HG03565 (cell line): ENCODE results near the gene ZDHHC3.
"Not testable (repeated sequence)": the region's sequence is repeated elsewhere in the genome, so short reads cannot be mapped to it uniquely, and the experiment has no call there.

Experiments
- ATAC-seq: cut with Tn5 transposase; IDR thresholded peaks from one replicate; pipeline ENCODE4 v1.9.1; 2021; ENCODE audit warnings: mild to moderate bottlenecking, moderate library complexity; ENCODE audit not compliant: unreplicated experiment

ZDHHC3 gene

DNA sequence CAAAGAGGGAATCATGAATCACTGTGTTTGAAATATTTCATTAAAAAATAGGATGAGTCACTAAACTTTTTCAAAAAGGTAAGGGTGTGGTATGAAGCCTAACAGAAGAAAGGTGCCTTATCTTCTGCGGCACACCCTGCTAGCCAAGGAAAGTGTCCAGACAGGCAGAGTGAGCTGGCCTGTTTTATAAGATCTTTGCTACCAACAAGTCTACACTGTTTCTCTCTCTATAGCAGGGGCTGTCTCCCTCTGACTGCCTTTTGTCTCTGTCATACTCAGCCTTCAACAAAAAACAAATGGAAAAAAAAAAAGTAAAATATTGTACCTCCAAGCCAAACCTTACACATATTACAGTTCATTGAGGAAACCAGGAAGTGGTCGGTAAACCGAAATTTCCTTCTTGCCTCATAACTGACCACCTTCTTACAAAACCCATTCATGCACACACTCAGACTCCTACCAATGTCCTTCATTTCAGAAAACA, 9.1 kb downstream of the ZDHHC3 start:
- ATAC-seq = no peak

DNA sequence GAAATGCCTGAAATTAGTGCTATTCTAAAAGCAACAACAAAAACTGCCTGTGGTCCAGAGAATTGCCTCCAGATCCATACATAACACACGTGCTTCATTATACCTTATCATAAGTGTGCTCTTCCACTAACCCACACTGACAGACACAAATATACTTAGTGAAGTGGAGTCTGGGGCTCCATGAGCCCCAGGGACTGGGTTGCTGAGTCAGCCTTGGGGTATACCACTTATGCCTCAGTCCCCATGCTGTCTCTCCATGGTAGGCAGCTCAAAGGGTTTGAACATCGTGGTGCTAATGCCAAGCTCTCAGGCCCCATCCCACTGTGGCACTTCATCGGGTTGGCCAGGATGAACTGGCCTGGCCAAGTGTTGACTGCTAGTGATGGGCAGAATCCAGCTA, 10.8 kb downstream of the ZDHHC3 start:
- ATAC-seq = no peak

DNA sequence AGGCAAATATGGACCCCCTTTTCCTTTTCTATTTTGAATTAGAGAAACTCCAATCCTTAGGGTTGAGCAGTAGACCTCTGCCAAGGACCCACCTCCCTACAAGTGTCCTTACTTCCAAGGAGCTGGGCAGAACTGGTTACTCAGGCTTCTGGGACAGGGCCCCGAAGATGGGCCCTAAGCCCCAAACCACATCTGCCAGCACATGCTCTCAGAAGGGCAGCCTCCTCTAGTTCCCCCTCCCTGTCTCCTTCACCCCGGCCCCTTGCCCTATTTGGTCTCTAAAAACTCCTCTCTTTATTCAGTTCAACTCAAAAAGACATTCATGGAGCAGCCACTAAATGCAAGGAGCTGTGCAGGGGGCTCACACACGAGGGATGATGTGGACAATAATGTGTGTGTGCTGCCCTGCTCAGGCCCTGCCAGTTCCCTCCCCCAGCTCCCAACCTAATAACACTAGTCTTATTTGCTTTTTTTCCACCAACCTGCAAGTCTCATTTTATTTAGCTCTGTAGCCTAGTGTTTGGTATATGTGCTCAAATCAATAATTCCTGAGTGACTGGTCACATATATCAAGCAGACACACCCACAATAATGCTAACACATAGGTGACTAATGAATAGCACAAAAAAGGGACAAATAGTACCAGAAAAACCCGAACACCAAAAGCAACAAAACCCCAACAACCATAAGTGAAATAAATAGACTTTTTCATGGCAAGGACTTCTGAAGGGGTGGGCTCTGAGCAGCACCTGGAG, 12.2 kb downstream of the ZDHHC3 start:
- no peak for ATAC-seq

DNA sequence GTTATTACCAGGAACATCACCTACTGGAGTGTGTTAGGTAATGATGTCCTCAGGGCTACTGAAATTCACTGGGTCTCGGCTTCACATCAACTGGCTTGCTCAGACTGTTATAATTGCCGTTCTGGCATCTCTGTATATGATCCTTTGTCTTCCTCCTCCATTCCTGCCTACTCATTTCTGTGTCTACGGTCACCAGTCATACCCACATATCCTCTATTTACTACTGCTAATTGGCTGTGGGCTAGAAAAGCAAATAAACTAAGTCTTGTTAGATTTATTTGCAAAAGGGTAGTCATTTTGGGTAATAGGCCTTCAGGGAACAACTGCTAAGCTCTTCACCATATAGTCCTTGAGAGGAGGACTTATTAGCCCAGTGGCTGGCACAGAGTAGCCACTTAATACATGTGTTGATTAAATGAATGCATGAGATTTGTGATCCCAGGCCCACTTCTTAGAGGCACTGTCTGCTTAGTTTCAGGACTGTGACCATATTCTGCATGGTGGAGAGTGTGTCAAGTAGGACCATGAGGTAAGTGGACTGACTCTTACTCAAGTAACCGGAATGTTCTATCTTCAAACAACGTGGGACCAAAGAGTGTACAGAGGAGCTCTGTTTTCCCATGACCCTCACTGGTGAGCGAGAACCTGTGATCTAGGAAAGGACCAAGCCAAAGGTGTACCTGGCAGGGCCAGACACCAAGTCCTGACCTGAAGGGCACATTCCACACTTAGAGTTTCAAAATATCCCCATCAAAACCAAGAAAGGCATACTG, 13.2 kb downstream of the ZDHHC3 start:
- ATAC-seq = no peak

DNA sequence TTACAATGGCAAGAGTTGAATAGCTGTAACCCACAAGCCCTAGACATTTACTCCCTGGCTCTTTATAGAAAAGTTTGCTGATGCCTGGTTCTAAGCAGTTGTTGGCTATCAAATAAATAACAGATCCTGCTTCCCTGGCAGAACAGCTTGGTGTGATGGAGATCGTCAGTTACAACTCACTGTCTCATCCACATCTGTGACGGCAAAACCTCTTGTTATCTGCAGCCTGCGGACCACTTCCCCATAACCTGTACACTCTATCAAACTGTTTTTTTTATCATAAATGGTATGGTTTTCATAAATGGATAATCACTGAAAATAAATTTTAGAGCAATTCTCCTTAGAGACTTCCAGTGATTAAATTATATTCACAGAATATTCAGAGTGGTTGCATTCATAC, 14.1 kb downstream of the ZDHHC3 start:
- ATAC-seq = no peak

DNA sequence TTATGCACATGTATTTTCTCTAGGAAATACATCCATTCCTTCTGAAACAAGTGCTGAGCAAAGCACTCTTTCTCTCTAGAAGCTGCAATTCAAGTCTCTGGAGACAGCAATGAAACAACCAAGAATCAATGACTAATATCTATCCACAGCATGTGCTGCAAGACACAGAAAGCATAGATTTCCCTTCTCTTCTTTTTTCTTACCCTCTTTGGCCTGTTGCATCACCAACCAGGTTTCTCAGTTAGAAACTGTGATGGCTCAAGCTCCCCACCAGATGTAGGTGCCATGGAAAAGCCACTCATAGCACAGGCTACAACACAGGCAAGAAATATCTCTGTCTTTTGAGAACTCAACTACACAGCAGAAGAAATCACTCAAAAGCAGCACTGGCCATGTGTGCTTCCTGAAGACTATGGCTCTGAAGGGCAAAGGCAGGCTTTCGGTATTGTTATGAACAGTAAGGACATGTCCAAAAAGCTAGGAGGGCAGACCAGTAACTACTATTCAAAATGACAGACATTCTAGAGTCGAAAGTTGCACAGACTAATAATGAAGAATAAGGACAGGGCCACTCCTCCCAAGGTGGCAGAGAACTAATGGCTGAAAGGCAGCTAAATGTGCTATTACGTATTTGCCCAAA, 15.5 kb downstream of the ZDHHC3 start:
- ATAC-seq = no peak

DNA sequence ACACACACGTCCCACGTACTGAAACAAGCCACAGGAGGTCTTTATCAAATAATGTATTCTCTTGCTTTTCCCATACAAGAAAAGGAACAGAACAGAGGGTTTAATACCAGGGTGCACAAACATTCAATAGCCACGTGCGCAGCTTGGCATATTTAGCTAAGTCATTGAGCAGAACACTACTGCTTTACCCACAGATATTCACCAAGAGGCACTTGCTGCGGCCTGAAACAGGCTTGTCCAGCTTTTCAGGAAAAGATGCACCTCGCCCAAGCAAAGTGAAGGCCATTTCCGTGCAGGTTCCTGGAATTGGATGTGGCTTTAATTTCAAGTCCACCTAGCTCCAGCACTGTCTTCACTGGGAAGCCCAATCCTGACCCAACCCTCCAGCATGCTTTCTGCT, 17.6 kb downstream of the ZDHHC3 start:
- no peak for ATAC-seq

DNA sequence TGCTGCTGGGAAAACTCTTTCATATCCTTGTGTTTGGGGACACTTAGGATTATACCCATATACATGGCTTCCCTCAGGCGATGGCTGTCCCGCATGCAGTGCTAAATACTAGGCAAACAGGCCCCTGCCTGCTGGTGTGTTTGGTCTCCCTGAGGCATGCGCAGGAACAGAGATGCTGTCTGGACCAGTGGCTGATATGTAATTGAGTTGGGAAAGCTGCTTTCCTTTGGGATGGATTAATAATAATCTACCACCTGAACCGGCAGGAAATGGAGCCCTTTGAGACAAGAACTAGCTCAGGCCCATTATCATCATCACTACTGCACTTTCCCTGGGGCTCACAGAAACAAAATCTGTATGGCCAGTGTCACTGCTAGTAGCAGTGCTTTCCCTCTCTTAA, 18.0 kb downstream of the ZDHHC3 start:
- ATAC-seq = no peak

DNA sequence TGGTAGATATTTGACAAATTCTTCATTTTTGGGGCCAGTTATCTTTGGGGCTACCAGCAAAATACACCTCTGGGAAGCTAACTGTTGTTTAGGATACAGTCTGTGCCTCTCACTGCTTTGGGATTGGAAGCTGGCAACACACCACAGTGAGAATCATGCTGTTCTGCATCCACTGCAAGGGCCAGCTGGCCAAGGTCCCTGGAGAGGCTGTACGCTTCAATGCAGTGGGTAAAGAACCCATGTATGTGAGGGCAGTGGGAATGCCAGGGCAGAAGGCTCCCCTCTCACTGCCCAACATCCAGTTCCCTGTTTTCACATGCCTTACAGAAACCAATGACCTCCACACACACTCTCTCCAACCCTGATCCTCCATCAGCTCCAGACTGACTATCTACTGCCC, 20.1 kb downstream of the ZDHHC3 start:
- no peak for ATAC-seq

DNA sequence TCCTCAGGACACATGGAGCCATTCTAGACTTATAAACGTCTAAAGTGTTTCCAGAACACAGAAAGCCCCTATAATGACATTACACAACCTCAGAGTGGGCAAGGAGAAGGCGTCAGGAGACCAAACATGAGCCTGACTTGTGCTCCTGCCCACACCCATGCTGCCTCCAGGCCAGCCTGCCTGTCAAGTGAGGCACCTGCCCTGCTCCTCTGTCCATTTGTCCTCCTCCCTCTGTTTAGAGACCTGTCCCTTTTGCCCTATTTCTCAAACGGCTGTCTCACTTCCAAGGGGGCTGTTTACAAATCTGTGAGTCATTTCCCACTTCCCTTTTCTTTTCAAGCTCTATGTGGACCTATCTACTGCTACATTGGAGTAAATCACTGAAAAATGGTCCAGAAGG, 21.0 kb downstream of the ZDHHC3 start:
- ATAC-seq = peak; percentile 55

DNA sequence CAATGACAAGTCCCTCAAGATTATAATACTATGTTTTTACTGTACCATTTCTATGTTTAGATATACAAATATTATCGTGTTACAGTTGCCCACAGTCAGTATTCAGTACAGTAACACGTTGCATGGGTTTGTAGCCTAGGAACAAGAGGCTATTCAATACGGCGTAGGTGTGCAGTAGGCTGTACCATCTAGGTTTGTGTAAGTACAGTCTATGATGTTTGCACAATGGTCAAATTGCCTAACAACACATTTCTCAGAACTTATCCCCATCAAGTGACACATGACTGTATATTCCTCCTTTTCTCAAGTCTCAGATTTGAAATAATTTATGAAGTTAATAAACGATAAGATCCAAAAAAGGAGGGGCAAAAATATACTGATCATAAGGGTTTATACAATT, 21.7 kb downstream of the ZDHHC3 start:
- no peak for ATAC-seq

DNA sequence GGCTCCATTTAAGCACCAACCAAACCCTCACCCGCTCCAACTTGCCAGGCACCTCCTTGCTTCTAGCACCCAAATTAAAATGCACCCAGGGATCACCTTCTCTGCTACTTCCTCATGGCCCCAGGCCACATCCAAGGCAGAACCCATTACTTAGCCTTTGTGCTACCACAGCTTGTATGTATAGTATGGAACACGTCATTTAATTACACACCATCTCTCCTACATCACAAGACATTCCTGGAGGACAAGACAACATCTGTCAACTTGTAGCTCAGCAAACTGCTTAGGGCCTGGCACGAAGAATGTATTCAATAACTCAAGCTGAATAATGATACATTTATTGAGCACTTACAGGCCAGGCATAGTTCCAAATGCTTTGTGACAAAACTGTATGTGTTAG, 23.3 kb downstream of the ZDHHC3 start:
- no peak for ATAC-seq

DNA sequence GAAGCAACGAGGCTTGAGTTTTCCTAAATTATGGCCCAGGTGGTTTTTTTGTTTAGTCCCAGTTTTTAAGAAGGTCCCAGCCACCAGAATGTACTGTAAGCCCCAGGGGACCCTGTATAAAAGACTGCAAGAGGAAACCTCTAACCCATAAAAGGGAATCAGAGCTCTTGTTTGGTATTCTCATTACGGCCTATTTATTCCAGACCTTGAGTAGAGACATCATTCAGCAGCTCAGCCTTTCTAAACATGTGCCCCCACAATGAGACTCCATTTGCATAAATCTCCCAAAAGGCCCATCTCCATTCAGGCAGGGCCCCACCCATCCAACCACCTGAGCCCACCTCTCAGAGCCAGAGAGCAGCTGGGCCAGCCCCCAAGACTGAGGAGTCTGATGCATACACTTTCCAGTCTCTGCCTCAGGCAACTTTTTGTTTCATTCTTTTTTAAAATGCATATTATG, 25.7 kb downstream of the ZDHHC3 start:
- ATAC-seq = no peak

DNA sequence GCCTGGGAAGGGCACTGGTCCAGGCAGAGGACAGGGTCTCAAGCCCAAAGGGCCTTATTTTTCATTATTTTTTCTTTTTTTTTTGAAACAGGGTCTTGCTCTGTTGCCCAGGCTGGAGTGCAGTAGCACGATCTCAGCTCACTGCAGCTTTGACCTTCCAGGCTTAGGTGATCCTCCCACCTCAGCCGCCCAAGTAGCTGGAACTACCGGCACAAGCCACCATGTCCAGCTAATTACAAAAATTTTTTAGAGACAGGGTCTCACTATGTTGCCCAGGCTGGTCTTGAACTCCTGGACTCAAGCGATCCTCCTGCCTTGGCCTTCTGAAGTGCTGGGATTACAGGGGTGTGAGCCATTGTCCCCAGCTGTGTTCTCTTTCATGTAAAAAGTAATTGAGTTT, 26.2 kb downstream of the ZDHHC3 start:
- not testable (repeated sequence) for ATAC-seq

DNA sequence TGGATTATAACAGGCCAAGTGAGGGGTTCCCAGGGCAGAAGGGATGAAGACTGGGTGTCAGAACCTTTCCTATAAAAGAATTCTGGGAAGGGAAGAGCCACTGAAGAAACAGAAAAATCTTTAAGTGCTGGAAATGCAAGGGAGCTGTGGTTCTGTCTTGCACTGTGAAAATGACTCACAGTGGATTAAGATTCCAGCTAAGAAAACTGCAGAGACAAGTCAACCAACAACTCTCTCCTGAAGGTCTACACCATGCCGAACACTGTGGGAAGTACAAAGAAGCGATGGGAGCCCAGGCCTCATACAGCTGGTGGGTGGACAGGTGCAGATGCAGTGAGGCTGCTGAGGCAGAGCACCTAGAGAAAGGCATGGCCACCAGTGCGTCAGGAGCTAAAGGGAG, 27.7 kb downstream of the ZDHHC3 start:
- ATAC-seq = no peak

DNA sequence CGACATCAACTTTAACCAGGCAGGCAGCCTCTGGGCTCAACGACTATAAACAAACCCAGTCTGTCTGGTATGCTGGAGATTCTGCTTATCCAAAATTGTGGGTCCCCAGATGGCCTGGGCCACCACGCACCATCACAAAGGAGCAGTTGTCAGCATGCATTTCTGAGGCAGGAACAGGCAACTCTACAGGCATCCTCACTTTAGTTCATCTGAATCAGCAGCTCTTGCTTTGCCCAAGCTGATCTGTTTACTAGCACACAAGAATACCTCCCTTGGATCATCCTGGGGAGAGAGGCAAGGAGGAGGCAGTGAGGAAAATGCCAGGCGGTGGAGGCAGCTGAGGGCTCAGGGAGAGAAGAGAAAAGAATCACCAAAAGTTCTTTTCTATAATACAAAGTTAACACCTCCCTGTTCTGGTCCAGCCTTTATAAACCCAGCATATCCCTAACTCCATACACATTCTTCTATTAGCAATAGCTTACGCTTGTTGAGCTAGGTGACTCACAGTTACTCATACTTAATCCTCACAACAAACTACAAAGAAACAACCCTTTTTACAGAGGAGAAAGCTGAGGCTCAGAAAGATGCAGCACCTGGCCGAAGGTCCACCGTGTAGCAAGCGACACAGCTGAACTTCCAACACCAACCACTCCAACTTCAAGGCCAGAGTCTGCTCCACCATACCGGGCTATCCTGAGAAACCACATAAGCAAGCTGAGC, 33.6 kb downstream of the ZDHHC3 start:
- no peak for ATAC-seq

DNA sequence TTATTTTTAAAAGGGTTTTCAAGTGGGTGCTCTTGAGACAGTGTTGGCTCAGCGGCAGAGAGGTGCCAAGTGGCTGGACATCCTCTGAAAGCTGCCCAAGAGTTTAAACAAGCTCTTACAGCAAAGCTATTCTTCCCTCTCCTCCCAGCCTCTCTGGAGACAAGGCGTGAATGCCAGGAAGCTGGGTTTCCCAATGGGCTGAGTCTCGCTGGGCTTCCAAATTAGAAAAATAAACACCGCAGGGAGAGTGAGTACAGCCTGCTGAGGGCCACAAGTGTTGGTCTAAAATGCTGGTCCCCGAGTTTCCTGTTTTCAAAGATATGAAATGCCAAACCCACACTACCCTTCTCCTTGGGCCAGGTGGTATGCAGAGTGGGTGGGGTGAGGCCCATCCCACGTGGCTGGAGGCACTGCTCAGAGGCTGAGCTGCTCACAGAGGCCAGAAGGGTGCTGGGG, 36.4 kb downstream of the ZDHHC3 start:
- ATAC-seq = no peak

DNA sequence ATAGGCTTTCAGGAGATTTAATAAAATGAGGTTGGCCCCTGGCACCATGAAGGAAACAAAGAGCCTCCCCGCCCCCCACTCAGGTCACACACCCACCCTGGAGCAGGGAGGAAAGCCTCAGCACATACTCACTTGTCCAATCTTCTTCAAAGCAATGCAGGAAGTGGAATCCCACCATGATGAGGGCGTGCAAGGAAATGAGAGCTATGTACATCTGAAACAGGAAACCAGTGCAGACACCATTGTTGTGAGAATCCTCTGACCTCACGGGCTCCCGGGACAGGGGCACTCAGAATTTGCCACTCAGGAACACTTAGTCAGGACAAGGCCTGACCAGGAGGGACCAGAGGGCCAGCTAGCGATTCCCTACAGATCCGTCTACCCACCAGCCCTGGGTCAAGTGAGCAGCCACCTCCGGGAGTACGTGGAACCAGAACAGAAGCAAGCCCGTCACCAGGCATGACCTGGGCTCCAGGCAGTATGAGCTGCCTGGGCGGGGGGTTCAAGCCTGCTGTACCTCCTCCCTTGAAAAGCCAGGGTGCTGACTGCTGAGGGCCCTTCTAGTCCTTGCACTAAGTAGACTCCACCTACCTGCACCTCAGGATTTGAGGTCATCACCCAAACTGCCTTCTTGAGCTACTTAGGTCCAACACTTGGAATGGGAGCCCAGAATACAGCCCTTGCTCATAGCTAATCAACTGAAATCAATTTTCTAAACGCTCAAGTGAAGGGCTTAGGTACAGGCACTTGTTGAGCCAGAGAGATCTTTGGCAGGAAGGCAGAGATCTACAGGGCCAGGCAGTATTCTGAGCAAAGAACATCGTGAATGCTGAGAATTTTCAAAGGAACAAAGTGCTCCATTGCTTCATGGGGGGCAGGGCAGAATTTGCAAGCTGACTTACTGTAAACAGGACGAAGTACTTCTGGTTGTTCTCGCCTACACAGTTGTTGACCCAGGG, 42.7 kb downstream of the ZDHHC3 start:
- ATAC-seq = no peak

DNA sequence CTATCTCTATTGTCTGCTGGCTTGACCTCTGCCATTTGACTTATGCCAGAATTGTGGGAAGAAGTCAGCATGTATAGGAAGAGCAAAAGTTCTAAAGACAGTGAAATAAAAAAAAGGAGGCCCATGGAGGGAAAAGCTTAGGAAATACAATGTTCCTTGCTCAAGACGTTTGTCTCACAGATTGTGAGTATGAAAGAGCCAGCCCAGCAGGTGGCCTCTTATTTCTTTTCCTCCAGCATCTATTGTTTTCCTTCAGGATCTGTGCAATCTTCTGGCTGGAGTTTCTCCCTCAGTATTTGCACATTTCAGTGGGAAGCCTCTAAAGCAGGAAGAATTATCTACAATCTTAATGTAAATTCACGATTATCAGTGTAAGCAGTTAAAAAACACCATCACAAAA, 43.7 kb downstream of the ZDHHC3 start:
- no peak for ATAC-seq

DNA sequence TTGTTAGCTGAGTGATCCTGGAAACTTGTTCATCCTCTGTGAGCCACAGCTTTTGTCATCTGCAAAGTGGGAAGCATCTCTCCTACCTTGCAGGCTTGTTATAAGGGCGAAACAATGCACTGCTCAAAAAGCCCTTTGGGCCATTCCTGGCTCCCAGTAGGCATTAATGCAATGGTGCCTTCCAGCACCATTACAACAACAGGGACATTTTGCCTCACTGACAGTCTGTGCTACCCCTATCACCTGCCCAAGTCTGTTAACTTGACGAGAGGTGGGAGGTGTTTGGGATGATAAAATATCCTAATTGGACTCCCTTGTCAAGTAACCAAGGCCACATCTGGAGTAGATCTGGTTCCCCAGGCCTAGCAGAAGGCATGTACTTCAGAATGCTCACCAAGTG, 44.2 kb downstream of the ZDHHC3 start:
- no peak for ATAC-seq
